ENCODE measurements around the gene SIRT5.

The SIRT5 gene

GRCh38 chr6:13589801-13590200, 15.4 kb downstream of the SIRT5 start:
- DNase-seq (ENCODE audit: low spot score), result no peak

DNA sequence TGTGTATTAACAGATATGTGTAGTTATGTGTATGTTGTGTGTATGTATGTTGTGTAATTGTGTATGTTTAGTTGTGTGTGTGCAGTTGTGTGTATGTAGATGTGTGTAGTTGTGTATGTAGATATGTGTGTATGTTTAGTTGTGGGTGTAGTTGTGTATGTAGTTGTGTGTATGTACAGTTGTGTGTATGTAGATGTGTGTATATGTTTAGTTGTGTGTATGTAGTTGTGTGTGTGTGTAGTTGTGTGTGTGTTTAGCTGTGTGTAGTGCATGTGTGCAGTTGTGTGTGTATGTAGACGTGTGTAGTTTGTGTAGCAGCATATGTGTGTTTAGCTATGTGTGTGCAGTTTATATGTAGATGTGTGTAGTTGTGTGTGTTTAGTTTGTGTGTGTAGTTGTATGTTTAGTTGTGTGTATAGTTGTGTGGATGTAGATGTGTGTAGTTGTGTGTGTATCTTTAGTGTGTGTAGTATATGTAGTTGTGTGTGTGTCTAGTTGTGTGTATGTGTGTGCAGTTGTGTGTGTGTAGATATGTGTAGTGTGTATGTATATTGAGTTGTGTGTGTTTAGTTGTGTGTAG, 16.3 kb downstream of the SIRT5 start:
- no peak for DNase-seq (ENCODE audit: low spot score)

- no peak for DNase-seq (ENCODE audit: low spot score)
Observed at GRCh38 chr6:13591205-13591921, 17.0 kb downstream of the SIRT5 start.

DNA sequence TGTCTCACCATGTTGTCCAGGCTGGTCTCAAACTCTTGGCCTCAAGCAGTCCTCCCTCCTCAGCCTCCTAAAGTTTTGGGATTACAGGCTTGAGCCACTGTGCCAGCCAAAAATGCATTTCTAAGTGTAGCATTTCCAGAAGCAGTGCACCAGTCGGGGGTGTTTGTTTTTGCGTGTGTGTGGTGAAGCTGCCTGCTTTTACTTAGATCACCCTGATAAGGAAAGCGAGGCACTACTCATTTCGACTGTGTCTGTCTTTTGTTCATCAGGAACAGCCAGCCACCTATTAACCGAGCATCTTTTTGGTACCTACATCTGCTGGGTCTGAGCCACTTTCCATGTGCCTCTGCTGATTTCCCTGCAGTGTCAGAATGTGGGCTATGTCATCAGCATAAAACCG, 18.7 kb downstream of the SIRT5 start:
- DNase-seq (ENCODE audit: low spot score), result no peak

GRCh38 chr6:13593720-13594119, 19.3 kb downstream of the SIRT5 start:
- no peak for DNase-seq (ENCODE audit: low spot score)

DNA sequence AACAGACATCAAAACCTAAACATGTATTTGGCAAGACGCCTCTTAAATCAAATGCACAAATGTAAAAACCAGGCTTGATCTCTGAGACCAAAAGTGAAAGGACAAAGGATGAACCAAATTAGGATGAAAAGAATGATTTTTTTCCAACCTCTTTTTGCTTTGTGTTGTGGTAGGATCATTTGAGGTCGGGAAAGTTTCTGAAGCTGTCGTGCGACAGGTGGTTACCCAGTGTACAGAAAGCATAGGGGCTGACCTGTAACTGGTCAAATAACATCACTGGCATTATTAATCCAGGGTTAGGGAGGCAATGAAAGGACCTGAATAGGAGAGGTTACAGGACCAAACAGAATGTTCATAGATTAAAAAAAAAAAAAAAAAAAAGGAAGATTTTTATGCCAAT, 22.7 kb downstream of the SIRT5 start:
- DNase-seq (ENCODE audit: low spot score), result no peak

DNA sequence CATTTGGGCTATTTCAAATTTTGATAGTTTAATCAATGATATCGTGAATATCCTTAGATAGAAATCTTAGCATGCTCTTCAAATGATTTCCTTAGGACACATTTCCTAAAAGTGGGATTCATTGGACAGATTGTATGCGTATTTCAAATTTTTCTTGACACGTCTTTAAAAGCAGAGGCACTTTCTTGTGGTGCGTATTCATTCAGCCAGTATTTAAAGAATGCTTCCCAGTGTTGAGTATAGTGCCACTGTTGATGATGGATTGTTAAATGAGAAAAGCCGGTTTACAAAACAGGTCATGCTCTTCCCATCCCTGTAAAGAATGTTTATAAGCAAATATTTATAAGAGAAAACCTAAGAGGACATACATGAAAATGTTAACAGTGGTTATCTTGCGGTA, 25.6 kb downstream of the SIRT5 start:
- no peak for DNase-seq (ENCODE audit: low spot score)

GRCh38 chr6:13604135-13604534, 29.7 kb downstream of the SIRT5 start:
- no peak for DNase-seq (ENCODE audit: low spot score)

DNA sequence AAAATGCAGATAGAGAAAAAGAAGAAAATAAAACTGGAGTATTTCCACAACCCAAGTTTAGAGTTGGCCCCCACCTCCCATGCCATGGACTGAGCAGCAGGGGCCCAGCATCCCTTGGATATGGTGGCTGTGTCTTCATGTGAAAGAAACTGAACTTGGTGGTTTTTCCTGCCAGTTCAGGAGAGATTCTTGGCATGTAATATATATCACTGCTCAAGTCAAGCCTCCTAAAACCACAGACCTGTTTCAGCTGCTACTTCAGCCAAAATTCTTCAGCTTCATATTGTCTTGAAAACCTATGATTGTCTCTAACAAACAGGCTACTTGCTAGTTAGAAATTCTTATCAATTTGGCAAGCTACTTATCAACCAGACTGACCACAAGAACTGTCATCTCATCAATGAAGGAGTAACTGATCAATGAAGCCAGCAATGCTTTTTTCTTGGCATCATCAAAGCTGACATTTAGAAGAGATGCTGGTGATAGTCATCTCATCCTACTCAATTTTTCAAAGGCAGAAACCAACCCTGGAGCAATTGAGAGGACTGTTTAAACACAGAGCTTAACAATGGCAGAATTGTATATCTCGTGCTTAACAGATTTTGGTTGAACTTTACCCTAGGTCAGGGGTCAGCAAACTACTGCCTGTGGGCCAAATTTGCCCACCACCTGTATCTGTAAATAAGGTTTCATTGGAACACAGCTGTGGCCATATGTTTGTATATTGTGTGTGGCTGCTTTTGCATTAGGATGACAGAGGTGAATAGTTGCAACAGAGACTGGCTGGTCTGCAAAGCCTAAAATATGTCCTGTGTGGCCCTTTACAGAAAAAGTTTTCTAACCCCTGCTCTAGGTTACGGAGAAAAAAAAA, 30.4 kb downstream of the SIRT5 start:
- DNase-seq (ENCODE audit: low spot score), result no peak

DNA sequence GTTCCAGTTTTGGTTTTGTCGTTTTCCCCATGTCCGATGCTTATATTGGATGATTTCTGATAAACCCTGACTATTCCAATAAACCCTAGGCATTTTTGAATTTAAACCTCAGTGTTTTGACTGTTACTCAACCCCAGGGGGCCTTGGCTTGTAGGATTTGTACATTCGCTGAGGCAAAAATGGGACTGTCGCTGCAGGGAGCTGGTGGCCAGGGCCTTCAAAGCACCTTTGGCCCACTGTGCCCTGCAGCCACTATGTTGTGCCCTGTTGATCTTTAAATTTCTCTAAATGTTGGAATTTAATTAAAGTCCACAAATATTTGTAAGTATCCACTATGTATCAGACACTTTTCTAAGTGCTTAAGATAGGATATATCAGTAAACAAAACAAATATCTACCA, 31.2 kb downstream of the SIRT5 start:
- no peak for DNase-seq (ENCODE audit: low spot score)

- DNase-seq (ENCODE audit: low spot score), result no peak
Observed at GRCh38 chr6:13611715-13612114, 37.3 kb downstream of the SIRT5 start.

DNA sequence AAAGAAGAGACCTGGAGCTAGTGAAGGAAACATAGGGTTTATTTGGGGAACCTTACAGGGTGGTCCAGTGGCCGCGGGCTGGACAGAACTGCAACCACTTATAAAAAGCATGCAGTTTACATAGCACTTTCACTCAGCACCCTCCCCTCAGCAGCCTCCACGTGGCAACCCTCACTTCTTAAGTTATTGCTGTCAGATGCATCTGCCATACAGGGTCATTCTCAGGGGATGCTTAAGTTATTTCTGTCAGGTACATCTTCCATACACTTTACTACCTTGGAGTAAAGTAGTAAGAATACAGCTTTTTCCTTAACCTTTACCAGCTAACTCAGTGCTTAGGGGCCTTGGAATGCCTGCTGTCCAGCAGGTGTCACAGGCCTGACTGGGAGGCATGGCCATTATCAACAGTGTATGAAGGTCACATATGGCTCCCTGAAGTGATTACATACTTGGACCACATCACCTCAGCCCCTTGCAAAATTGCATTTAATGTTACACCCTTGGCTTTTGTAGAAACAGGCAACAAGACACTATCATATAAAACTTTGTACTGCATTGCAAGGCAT, 38.7 kb downstream of the SIRT5 start:
- no peak for DNase-seq (ENCODE audit: low spot score)

GRCh38 chr6:13614126-13614925, 39.9 kb downstream of the SIRT5 start:
- DNase-seq (ENCODE audit: low spot score), result peak; percentile 30

GRCh38 chr6:13614926-13615791, 40.8 kb downstream of the SIRT5 start, which contains the start of gene NOL7:
TSS of gene NOL7 (plus strand) at chr6:13615335. CDS start at chr6:13615359, 24 bp downstream.
- DNase-seq (ENCODE audit: low spot score), result peak; percentile 97

DNA sequence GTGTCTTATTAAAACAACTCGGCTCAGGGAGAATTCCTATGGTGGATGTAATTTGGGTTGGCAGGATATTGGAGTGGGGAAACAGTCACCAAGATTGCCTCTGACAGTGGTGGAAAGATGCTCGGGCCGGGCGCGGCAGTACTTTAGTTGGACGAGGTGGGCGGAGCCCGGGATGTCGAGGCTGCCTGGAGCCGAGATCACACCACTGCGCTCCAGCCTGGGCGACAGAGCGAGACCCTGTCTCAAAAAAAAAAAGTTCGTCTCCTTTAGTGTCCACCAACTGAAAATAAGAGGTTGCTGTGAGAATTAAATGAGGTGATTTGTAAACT, 41.4 kb downstream of the SIRT5 start:
- DNase-seq (ENCODE audit: low spot score), result no peak

DNA sequence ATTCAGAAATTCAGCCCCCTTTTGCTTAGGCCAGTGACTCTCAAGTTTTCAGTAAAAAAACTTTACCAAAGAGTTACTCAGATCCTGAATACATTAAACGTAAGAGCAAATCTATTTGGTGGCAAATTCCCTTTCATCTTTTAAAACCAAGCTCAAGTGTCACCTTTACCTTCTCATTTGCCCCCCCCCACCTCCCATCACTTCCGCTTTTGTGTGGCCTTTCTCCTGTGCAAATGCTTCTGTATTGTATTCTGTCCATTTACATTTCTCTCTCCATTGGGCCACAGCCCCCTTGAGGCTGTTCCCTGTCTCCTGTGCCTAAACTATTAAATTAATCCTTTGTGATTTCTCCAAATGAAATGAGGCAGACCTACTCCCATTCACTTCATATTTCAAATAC, 42.7 kb downstream of the SIRT5 start:
- no peak for DNase-seq (ENCODE audit: low spot score)

GRCh38 chr6:13624871-13625288, 50.5 kb downstream of the SIRT5 start:
- peak; percentile 64 for DNase-seq (ENCODE audit: low spot score)

GRCh38 chr6:13629459-13630116, 55.2 kb downstream of the SIRT5 start:
- DNase-seq (ENCODE audit: low spot score), result no peak

DNA sequence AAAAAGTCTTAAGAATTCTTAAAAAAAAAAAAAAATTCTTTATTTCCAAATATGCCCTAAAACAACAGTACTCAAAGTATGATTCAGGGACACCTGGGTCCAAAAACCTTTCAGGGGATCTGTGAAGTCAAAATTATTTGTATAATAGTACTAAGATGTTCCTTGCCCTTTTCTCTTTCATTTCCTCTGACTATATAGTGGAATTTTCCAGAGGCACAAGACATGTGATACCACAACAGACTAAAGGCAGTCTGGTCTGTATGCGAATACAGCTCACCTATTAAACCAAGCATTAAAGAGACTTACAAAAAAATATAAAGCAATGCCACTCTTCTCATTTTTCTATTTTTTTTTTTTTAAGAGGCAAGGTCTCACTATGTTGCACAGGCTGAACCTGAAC, 56.1 kb downstream of the SIRT5 start:
- no peak for DNase-seq (ENCODE audit: low spot score)

GRCh38 chr6:13633343-13633742, 58.9 kb downstream of the SIRT5 start:
- DNase-seq (ENCODE audit: low spot score), result no peak
